ENCODE measurements around the gene GABRG3. TPM values are rescaled to one million over a fixed set of nuclear protein-coding genes. Genes with fewer than 3 reads are reported as not detected.

Gene GABRG3
- total and polyA plus RNA-seq, 3 donors from 2014 or later = 3.7 to 13.4 (median 6.9) TPM

DNA sequence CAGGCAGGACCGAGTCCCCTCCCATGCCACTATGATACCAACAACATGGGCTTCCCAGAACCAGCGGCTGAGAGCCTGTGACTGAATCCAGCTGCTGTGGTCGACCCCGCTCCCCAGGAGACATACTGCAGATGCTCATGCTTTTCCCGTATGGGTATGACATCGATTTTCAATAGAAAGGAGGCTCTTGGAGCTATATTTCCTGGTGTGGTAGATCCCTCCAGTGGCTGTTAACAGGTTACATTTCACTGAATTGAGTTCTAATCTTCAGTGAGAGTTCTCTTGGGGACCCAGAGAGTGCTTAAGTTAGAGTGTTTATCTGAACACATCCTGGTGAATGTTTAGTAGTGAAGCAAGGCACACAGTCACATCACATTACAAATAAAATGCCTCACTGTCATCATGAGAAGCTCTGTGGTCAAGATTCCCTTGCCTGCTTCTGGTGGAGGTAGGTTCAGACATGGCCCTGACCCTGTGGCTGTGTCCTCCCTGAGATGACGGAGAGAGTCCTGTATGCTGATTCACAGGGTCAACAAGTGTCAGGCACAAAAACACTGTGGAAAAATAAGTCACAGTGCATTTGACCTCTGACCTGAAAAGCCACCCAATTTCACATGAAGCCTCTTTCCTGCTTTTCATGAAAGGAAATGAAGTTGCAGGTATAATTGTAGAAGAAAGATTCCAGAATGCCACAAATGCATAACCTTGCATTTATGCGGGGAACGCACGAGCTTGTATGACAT lies 110.9 kb downstream of the GABRG3 start:
- no peaks in the 10 kb centered on the region for H3K4me1 ChIP-seq
- 80 to 81% methylated on average over 10 of the region's 10 CpGs for WGBS, 2 donors
- H3K27me3 ChIP-seq = no peaks in the 10 kb centered on the region
- TF ChIP-seq, protein P1, sequence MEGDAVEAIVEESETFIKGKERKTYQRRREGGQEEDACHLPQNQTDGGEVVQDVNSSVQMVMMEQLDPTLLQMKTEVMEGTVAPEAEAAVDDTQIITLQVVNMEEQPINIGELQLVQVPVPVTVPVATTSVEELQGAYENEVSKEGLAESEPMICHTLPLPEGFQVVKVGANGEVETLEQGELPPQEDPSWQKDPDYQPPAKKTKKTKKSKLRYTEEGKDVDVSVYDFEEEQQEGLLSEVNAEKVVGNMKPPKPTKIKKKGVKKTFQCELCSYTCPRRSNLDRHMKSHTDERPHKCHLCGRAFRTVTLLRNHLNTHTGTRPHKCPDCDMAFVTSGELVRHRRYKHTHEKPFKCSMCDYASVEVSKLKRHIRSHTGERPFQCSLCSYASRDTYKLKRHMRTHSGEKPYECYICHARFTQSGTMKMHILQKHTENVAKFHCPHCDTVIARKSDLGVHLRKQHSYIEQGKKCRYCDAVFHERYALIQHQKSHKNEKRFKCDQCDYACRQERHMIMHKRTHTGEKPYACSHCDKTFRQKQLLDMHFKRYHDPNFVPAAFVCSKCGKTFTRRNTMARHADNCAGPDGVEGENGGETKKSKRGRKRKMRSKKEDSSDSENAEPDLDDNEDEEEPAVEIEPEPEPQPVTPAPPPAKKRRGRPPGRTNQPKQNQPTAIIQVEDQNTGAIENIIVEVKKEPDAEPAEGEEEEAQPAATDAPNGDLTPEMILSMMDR (IDR thresholded peaks at IDR 0.05) = no peak
- TF ChIP-seq POLR2A (IDR thresholded peaks at IDR 0.05) = no peak
- no peaks in the 10 kb centered on the region for H3K9me3 ChIP-seq
- intact Hi-C loops (cut with DNase I; ENCODE audit: low total_unique reads) = no loop called here
- H3K27ac ChIP-seq = no peak overlapping the region
- DNase-seq = no peak
- H3K4me3 ChIP-seq = no peak overlapping the region
- no peaks in the 10 kb centered on the region for H3K36me3 ChIP-seq (ENCODE audit: low read depth, missing control alignments)

DNA sequence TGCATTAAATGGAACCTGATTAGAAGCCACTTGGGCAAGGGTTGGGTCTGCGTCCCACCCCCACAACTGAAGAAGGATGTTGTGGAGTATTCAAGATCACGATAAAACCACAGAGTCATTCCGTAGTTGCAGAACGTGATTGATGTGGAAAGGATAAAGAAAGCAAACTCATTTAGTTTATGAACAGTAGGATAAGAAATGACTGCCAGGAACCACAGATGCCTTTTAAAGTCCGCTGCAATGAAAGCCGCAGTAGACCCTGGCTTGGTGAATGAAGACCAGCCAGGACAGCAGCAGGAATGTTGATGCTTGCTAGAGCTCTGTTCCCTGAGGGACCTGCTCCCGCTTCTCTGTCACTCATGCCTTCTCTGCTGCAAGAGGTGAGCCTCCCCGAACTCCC lies 111.5 kb downstream of the GABRG3 start:
- Histone ChIP-seq H3K4me3 (no peak overlapping the region), H3K27ac (no peak overlapping the region), H3K27me3 (no peaks in the 10 kb centered on the region), H3K4me1 (no peaks in the 10 kb centered on the region), H3K9me3 (no peaks in the 10 kb centered on the region), H3K36me3 (ENCODE audit: low read depth, missing control alignments) (no peaks in the 10 kb centered on the region)
- intact Hi-C loops (cut with DNase I; ENCODE audit: low total_unique reads) = no loop called here
- no peak for TF ChIP-seq POLR2A (IDR thresholded peaks at IDR 0.05)
- TF ChIP-seq, protein P1 (IDR thresholded peaks at IDR 0.05) = no peak
- no peak for DNase-seq
- WGBS, 2 donors = 58 to 72% methylated on average over 8 of the region's 8 CpGs

DNA sequence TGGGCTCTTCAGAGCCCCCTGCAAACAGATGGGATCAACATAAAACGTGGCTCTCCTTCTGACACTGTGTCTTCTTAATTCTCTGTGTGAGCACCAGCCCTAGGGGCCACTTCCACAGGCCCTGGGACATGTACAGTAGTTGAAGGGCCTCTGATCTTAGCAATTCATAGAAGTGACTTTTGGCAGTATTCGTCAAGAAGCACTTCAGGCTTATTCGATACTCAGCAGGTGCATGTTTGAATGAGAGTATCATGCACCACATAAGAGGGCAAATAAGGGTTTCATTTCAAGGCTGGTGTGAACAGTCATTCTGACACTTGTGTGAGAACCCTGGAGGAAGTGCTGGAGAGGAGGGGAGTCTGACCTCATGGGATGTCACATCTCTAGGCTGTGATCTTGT lies 113.9 kb downstream of the GABRG3 start:
- Histone ChIP-seq H3K27me3 (no peaks in the 10 kb centered on the region), H3K4me1 (no peaks in the 10 kb centered on the region), H3K36me3 (ENCODE audit: low read depth, missing control alignments) (no peaks in the 10 kb centered on the region), H3K4me3 (no peak overlapping the region), H3K27ac (no peak overlapping the region), H3K9me3 (no peaks in the 10 kb centered on the region)
- DNase-seq = no peak
- intact Hi-C loops (cut with DNase I; ENCODE audit: low total_unique reads) = no loop called here
- 93 to 95% methylated on average over 3 of the region's 3 CpGs for WGBS, 2 donors
- TF ChIP-seq, protein P1 (IDR thresholded peaks at IDR 0.05) = no peak
- TF ChIP-seq POLR2A (IDR thresholded peaks at IDR 0.05) = no peak

DNA sequence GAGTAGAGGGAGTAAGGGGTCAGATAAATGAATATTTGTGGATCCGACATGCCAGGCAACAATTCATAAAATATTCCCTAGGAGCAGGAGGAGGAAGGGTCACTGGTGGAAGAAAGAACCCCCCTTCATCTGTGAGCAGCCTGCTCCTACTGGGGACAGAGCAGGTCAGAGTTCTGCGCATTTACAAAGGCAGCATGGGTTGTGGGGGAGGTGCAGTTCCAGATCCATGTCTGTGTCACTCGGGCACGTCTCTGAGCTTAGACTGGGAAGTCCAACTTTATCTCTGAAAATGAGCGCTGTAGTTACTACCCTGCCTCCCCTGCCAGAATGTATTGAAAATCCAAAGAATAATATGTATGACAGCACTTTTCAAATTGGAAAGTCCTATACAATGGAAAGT lies 115.2 kb downstream of the GABRG3 start:
- no peak for TF ChIP-seq POLR2A (IDR thresholded peaks at IDR 0.05)
- TF ChIP-seq, protein P1 (IDR thresholded peaks at IDR 0.05) = no peak
- 55 to 67% methylated on average over 5 of the region's 5 CpGs for WGBS, 2 donors
- intact Hi-C loops (cut with DNase I; ENCODE audit: low total_unique reads) = no loop called here
- H3K9me3 ChIP-seq = no peaks in the 10 kb centered on the region
- H3K27ac ChIP-seq = no peak overlapping the region
- DNase-seq = no peak
- H3K27me3 ChIP-seq = no peaks in the 10 kb centered on the region
- no peaks in the 10 kb centered on the region for H3K4me1 ChIP-seq
- no peak overlapping the region for H3K4me3 ChIP-seq
- no peaks in the 10 kb centered on the region for H3K36me3 ChIP-seq (ENCODE audit: low read depth, missing control alignments)

DNA sequence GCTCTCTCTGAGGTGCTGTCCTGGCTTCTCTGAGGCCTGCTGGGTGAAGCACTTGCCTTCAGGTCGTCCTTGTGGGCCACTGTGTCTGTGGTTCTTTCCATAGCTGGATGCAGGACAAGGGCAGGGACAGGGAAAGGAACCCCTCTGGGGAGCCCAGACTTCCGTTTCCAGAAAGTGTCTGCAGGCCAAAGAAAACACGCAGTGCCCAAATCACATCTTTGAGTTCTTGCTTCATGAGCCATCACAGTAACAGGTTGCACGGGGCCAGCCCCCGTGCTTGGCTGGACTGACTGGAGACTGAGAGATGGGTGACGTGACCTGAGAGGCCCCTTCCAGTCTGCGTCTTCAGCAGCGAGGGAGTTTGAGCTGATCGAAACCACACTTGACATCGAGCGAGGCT lies 115.8 kb downstream of the GABRG3 start:
- no peak overlapping the region for H3K27ac ChIP-seq
- intact Hi-C loops (cut with DNase I; ENCODE audit: low total_unique reads) = no loop called here
- no peaks in the 10 kb centered on the region for H3K36me3 ChIP-seq (ENCODE audit: low read depth, missing control alignments)
- H3K4me3 ChIP-seq = no peak overlapping the region
- no peaks in the 10 kb centered on the region for H3K9me3 ChIP-seq
- no peaks in the 10 kb centered on the region for H3K27me3 ChIP-seq
- no peaks in the 10 kb centered on the region for H3K4me1 ChIP-seq
- WGBS, 2 donors = 68 to 75% methylated on average over 4 to 11 of the region's 11 CpGs
- DNase-seq = no peak
- TF ChIP-seq POLR2A (IDR thresholded peaks at IDR 0.05) = no peak
- TF ChIP-seq, protein P1 (IDR thresholded peaks at IDR 0.05) = no peak
